Lung microvascular endothelial cell (primary cell): ENCODE data around the gene CMC4. TPM values are rescaled to one million over a fixed set of nuclear protein-coding genes. Genes with fewer than 3 reads are reported as not detected.

Experiments used
- total RNA-seq: library from RNA; depleted of rRNA; stranded (reverse); fragments of >200 nt; gene quantifications from 2 replicates; pipeline ENCODE4 v1.2.1, GENCODE V29; 2014

CMC4 gene
- total RNA-seq, 1 donor from 2014 or later = 13.3 TPM

Other genes with a start within 250 kb of the CMC4 start
- gene SMIM9, start 236.5 kb downstream of the CMC4 start, total RNA-seq = not detected in 2 replicates
- 2.4 and 3.4 TPM in 2 replicates for gene F8A1, start 184.8 kb downstream of the CMC4 start, total RNA-seq
- 3.7 and 20.8 TPM in 2 replicates for gene F8, start 48.4 kb downstream of the CMC4 start, total RNA-seq
- 27.5 and 57.7 TPM in 2 replicates for gene FUNDC2, start 44.3 kb downstream of the CMC4 start, total RNA-seq
- 16.6 and 17.5 TPM in 2 replicates for gene MTCP1, start within 50 bp of the CMC4 start, total RNA-seq
- 8.5 and 9.4 TPM in 2 replicates for gene BRCC3, start 372 bp upstream of the CMC4 start, total RNA-seq
- gene VBP1, start 145.3 kb upstream of the CMC4 start, total RNA-seq = 45.8 and 46.4 TPM in 2 replicates
- gene RAB39B, start 193.4 kb upstream of the CMC4 start, total RNA-seq = 0.20 and 0.22 TPM in 2 replicates